GM18520 (cell line): ENCODE results near the gene ACAP1.

ENCODE experiments used
- ATAC-seq: cut with Tn5 transposase; IDR thresholded peaks from one replicate; pipeline ENCODE4 v1.9.1; 2021; ENCODE audit not compliant: unreplicated experiment

The ACAP1 gene

GRCh38 chr17:7384489-7385081 lies 48.3 kb downstream of the ACAP1 start:
- no peak for ATAC-seq

DNA sequence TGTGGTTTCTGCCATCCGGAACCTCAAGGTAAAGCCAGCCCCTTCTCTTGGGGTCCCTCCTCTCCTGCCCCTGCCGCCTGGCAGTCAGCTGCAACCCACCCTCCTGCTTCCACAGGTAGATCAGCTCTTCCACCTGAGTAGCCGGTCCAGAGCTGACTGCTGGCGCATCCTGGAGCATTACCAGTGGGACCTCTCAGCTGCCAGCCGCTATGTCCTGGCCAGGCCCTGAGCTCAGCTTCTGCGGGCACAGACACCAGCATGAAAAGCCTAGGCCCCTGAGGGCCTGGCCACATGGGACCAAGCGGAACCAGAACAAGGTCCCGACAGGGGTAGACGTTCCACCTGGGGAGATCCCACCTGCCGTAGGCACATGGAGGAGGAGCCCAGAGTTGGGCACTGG lies 52.5 kb downstream of the ACAP1 start:
- ATAC-seq = no peak

- no peak for ATAC-seq
These were observed 53.9 kb downstream of the ACAP1 start for GRCh38 chr17:7389924-7390910.

- ATAC-seq = no peak
These were observed 55.0 kb downstream of the ACAP1 start for GRCh38 chr17:7391307-7391706.

DNA sequence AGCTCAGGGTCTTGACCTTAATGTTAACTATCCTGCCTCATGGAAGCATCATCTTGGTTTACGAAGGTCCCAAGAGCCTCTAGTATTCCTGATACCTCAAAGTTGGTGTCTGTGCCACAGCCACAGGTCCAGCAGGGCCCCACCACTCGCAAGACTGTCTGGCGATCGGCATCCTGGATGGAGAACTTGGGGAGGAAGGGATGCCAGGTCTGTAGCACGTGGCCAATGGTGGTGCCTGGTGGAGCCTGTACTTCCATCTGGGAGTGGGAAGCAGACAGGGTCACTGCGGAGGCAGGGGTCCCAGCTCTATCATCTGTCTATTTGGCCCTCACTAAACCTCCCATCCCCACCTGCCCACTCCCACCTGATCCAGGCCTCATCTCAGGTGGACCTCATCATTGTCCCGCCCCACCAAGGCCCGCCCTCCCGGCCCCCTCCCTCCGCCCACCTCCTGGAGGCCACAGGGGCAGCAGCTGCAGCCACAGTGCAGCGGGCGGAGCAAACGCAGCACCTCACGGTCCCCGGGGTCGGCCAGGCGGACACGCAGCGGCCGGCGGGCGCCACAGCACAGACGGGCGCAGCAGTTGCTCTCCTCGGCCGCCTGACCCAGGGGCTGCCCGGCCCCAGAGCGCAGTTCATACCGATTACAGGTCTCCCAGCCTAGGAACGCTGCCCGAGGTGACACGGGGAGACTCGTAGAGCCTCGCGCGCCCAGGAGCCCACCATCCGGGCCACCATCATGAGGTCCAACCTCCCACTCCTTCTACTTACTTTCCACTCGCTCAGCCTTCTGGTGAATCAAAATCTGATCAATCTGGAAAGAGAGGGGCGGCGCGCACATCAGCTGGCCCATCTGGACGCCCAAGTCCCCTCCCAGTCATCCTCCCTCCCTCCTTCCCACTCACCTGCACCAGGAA lies 56.6 kb downstream of the ACAP1 start:
- no peak for ATAC-seq

- peak; percentile 13 for ATAC-seq
These were observed 57.5 kb downstream of the ACAP1 start for GRCh38 chr17:7393613-7394451.

GRCh38 chr17:7394452-7395191 lies 58.3 kb downstream of the ACAP1 start, which contains the start of gene PLSCR3:
TSS of gene PLSCR3 (minus strand) at chr17:7394525. CDS start at chr17:7394110, 415 bp downstream.
- ATAC-seq = peak; percentile 79

DNA sequence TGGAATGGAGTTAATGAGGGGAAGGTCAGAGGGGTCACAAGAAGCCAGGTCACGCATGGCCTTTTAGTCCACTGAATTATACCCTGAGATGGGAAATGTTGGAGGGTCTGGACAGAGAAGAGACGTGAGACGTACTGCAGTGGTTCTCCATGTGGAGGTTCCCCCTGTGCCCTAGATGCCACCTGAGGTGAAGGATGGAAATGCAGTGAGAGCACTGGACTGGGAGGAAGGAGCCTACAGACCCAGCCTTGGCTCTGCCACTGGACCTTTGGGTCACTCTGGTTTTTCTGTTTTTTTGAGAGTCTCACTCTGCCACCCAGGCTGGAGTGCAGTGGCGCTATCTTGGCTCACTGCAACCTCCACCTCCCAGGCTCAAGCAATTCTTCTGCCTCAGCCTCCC lies 59.8 kb downstream of the ACAP1 start:
- no peak for ATAC-seq

DNA sequence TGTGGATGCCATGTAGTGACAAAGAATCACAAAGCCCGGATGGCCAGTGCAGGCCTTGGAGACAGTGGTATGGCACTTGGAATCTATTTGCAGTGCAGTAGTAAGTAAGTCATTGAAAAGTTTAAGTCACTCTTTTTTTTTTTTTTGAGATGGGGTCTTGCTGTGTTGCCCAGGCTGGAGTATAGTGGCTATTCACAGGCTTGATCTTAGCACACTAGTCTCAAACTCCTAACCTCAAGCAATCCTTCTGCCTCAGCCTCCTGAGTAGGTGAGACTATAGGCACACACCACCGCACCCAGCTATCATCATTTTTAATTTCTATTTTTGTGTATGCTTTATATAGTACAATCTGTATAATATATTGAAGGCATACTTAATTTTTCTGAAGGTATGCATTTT lies 62.3 kb downstream of the ACAP1 start:
- no peak for ATAC-seq
